Panc1 (cell line): Measurements from ENCODE around the gene GNAI3. TPM values are rescaled to one million over a fixed set of nuclear protein-coding genes. Genes with fewer than 3 reads are reported as not detected.

Experiments used
- ATAC-seq: fragments of 200-7000 bp; cut with Tn5 transposase; 2 replicates; pipeline ENCODE4 v1.9.1; 2020; ENCODE audit warnings: mild to moderate bottlenecking, moderate library complexity
- BruUV-seq: library from RNA; stranded (reverse); fragments of 400-500 nt; replicated peaks from 2 replicates; lab custom pipeline; 2021; lab: Mats Ljungman, UMichigan
- CTCF ChIA-PET: fragments of 300-600 bp; sonication (Branson Sonifier 250); formaldehyde crosslinking; loops from one replicate; lab custom pipeline; 2022; ENCODE audit warnings: antibody characterized with exemption; lab: Charles Lee
- POLR2A ChIA-PET: fragments of 300-600 bp; sonication (Branson Sonifier 250); formaldehyde crosslinking; loops from one replicate; lab custom pipeline; 2022; ENCODE audit warnings: antibody characterized with exemption; lab: Charles Lee
- DNase-seq: peaks from one replicate; pipeline ENCODE4 v3.0.0-alpha.2; 2010; ENCODE audit warnings: low read depth, low spot score
- H3K27ac ChIP-seq: 2 replicates; pipeline ENCODE4 v1.5.1; 2011; ENCODE audit warnings: mild to moderate bottlenecking, low read length, inconsistent platforms
- H3K27me3 ChIP-seq: fragments of 200-500 bp; sonication (Bioruptor generic); 2 replicates; pipeline ENCODE4 v1.6.0; 2014; ENCODE audit warnings: low read length, inconsistent platforms; ENCODE audit not compliant: control insufficient read depth, insufficient read depth
- H3K36me3 ChIP-seq: fragments of 200-500 bp; sonication (Bioruptor generic); 2 replicates; pipeline ENCODE4 v1.5.1; 2014; ENCODE audit warnings: inconsistent platforms, mild to moderate bottlenecking, low read length, moderate library complexity; ENCODE audit not compliant: control insufficient read depth, insufficient read depth
- H3K4me1 ChIP-seq: 2 replicates; pipeline ENCODE4 v1.5.1; 2011; ENCODE audit warnings: inconsistent platforms, mild to moderate bottlenecking, low read length, moderate library complexity; ENCODE audit not compliant: control insufficient read depth, insufficient read depth
- H3K4me3 ChIP-seq, 2 experiments: 2 replicates each; pipeline ENCODE4 v1.5.1; 2011 to 2012; ENCODE audit warnings: low read depth in 2 of 2, low read length in 2 of 2, mild to moderate bottlenecking in 2 of 2, inconsistent platforms in 1 of 2, moderate library complexity in 1 of 2
- H3K9me3 ChIP-seq: fragments of 200-500 bp; sonication (Bioruptor generic); 2 replicates; pipeline ENCODE4 v1.5.1; 2014; ENCODE audit warnings: low read depth, mild to moderate bottlenecking, inconsistent platforms, low read length, moderate library complexity; ENCODE audit not compliant: control insufficient read depth, insufficient read depth
- CTCF ChIP-seq: fragments of 450-650 bp; IDR thresholded peaks from 2 replicates; pipeline ENCODE4 v1.5.1; 2017; ENCODE audit warnings: mild to moderate bottlenecking
- POLR2AphosphoS5 ChIP-seq: IDR thresholded peaks from 2 replicates; pipeline ENCODE4 v1.6.1; 2012; ENCODE audit warnings: mild to moderate bottlenecking, low read depth, low read length, moderate library complexity
- REST ChIP-seq, 2 experiments: IDR thresholded peaks; 2 replicates each; pipeline ENCODE4 v1.6.1; 2011 to 2012; ENCODE audit warnings: low read depth in 2 of 2, control low read depth in 1 of 2, low read length in 1 of 2, mild to moderate bottlenecking in 1 of 2, moderate library complexity in 1 of 2; ENCODE audit not compliant: insufficient read depth in 1 of 2
- SIN3A ChIP-seq: IDR thresholded peaks from 2 replicates; pipeline ENCODE4 v1.6.1; 2012; ENCODE audit warnings: low read depth, mild to moderate bottlenecking, low read length, moderate library complexity, borderline replicate concordance; ENCODE audit not compliant: insufficient read depth
- TCF7L2 ChIP-seq: IDR thresholded peaks from 2 replicates; pipeline ENCODE4 v1.6.1; 2011; ENCODE audit warnings: mild to moderate bottlenecking, low read depth, low read length, inconsistent platforms
- in situ Hi-C: cut with HindIII; loops from 2 replicates; pipeline ENCODE4 v1.10.0; 2016; ENCODE audit warnings: low sequenced_read_pairs, low pct_unique_long_range_greater_than_20kb
- intact Hi-C: fragments of 100-400 bp; cut with micrococcal nuclease; formaldehyde crosslinking; loops from one replicate; pipeline ENCODE4 v1.10.0; 2022; ENCODE audit not compliant: unreplicated experiment
- total RNA-seq: library from RNA; stranded (reverse); gene quantifications from one replicate; pipeline ENCODE4 v1.2.1, GENCODE V29; 2021; ENCODE audit not compliant: unreplicated experiment

Gene GNAI3
- total RNA-seq, 1 experiment from 2014 or later, result 6.4 TPM

- Histone ChIP-seq H3K4me1 (peaks cover 6% of the 10 kb centered on the region; the same call in 1 of the 2 replicates), H3K4me3 (no peak overlapping the region), H3K27ac (no peak overlapping the region), H3K9me3 (no peaks in the 10 kb centered on the region), H3K36me3 (peaks cover under 1% of the 10 kb centered on the region; the same call in 1 of the 2 replicates), H3K27me3 (no peaks in the 10 kb centered on the region)
- CTCF ChIA-PET, result no interaction called here
- POLR2A ChIA-PET, result no interaction called here
- no peak for ATAC-seq
- no peak for DNase-seq
- intact Hi-C loops, result loop anchor here (10.0 kb wide), 1 partner anchor 442 kb away; the partner anchor contains the start of gene AHCYL1
- in situ Hi-C loops, result no loop called here
- TF ChIP-seq REST (IDR thresholded peaks at IDR 0.05; ENCODE audit: insufficient read depth in 1 of 2, low read depth in 2 of 2, low read length in 1 of 2) (no peak), CTCF (no peak), SIN3A (no peak)
- no TSS peak for BruUV-seq
Observed at GRCh38 chr1:109542657-109543056, 5.8 kb upstream of the GNAI3 start.

- DNase-seq, result no peak
- ChIA-PET CTCF (interaction anchor here (0.8 kb wide), 1 partner anchor 11 kb away, joined by 3 read pairs; no protein-coding TSS in a partner anchor), POLR2A (no interaction called here)
- ATAC-seq, result no peak
- Histone ChIP-seq H3K36me3 (peaks cover 4% of the 10 kb centered on the region; the same call in 1 of the 2 replicates), H3K27ac (no peak overlapping the region), H3K4me1 (peaks cover 6% of the 10 kb centered on the region; the same call in 1 of the 2 replicates), H3K4me3 (no peak overlapping the region), H3K27me3 (no peaks in the 10 kb centered on the region), H3K9me3 (no peaks in the 10 kb centered on the region)
- BruUV-seq, result no TSS peak
- intact Hi-C loops, result loop anchor here (10.0 kb wide), 1 partner anchor 441 kb away; the partner anchor contains the start of gene AHCYL1
- in situ Hi-C loops, result no loop called here
- no peak for TF ChIP-seq REST (IDR thresholded peaks at IDR 0.05; ENCODE audit: insufficient read depth in 1 of 2, low read depth in 2 of 2, low read length in 1 of 2)
- no peak for TF ChIP-seq POLR2AphosphoS5
- TF ChIP-seq SIN3A, result no peak
- TF ChIP-seq CTCF, result no peak
- TF ChIP-seq TCF7L2, result no peak
Observed at GRCh38 chr1:109543283-109543987, 5.0 kb upstream of the GNAI3 start.
